Keratinocyte (primary cell): Measurements from ENCODE around the gene RAET1E.

ENCODE experiments used
- CTCF ChIP-seq, 3 experiments: IDR thresholded peaks in 1 of 3; conservative IDR thresholded peaks in 1 of 3; optimal IDR thresholded peaks in 1 of 3; 2 replicates in 2 of 3; 3 replicates in 1 of 3; pipeline versions ENCODE3 to v1.5.1; 2011; ENCODE audit warnings: low read length in 3 of 3, mild to moderate bottlenecking in 3 of 3, moderate library complexity in 2 of 3, control low read depth in 1 of 3, inconsistent platforms in 1 of 3; ENCODE audit not compliant: insufficient read depth in 2 of 3; ENCODE audit errors: extremely low read depth in 1 of 3
- EZH2 ChIP-seq: IDR thresholded peaks from one replicate; pipeline ENCODE4 v1.6.1; 2012; ENCODE audit warnings: inconsistent platforms, mild to moderate bottlenecking, low read length, moderate library complexity

- TF ChIP-seq CTCF (optimal IDR thresholded peaks at IDR 0.05 in 1 of 3, IDR thresholded peaks at IDR 0.05 in 1 of 3, conservative IDR thresholded peaks at IDR 0.05 in 1 of 3; ENCODE audit: extremely low read depth in 1 of 3, insufficient read depth in 2 of 3, low read length in 3 of 3) (no peak), EZH2 (no peak)
These were observed 7.5 kb upstream of the RAET1E start for GRCh38 chr6:149905371-149905910.
